ENCODE results near the gene FBXW12. TPM values are rescaled to one million over a fixed set of nuclear protein-coding genes. Genes with fewer than 3 reads are reported as not detected.

FBXW12 gene
- total RNA-seq, 2 donors from 2014 or later, result not detected

DNA sequence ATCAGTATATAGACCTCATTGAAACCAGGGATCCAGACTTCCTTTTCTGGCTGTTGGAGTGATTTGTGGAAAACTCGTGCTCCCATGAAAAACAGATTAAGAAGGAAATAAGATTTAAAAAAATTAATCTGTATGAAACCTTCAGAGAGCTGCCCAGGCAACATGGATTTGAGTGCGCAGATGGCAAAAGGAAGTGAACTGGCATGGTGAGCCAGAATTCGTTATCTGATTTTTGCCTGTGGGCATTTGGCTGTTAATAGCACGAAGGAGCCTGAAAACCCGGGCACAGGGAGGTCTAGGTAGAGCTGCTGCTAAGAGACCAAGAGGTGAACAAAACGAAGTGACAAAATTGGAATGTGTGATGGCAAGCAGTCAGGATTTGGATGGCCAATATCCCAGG is 19.5 kb upstream of the FBXW12 start:
- no peak overlapping the region for H3K27ac ChIP-seq
- no peaks in the 10 kb centered on the region for H3K36me3 ChIP-seq
- H3K27me3 ChIP-seq (replicated peaks; ENCODE audit: insufficient read depth), result no peaks in the 10 kb centered on the region

GRCh38 chr3:48353987-48354386 is 18.0 kb upstream of the FBXW12 start:
- no peak for TF ChIP-seq CTCF (IDR thresholded peaks at IDR 0.05)

More for the DNA sequence above, 19.5 kb upstream of the FBXW12 start:
- H3K4me3 ChIP-seq, result no peak overlapping the region
- DNase-seq (ENCODE audit: low spot score), result no peak
- TF ChIP-seq CTCF (IDR thresholded peaks at IDR 0.05), result no peak
- no peak for ATAC-seq (ENCODE audit: insufficient number of reproducible peaks, low FRiP score, low read depth)
- no peaks in the 10 kb centered on the region for H3K4me1 ChIP-seq (ENCODE audit: control insufficient read depth in 1 of 2, low read depth in 2 of 2)
- no peaks in the 10 kb centered on the region for H3K9me3 ChIP-seq

DNA sequence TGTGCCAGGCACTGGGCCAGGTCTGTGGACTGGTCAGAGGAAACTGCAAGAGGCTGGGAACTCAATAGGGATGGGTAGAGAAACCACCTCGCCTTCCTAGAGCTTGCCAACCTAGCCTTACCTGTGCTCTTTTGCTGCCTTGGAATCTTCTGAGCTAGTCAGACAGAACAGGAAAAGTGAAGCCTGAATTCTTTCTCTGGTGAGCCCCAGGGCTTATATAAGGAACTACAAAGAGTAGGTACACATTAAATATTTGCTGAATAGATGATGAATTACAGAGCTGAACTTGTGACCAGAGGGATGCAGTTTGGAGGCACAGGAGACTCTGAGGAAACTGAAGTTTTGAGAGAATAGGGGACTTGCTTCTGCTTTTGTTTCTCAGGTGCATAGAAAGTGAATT is 15.6 kb upstream of the FBXW12 start:
- Histone ChIP-seq H3K9me3 (no peaks in the 10 kb centered on the region), H3K4me1 (ENCODE audit: control insufficient read depth in 1 of 2, low read depth in 2 of 2) (no peaks in the 10 kb centered on the region), H3K27ac (no peak overlapping the region), H3K4me3 (no peak overlapping the region), H3K36me3 (no peaks in the 10 kb centered on the region), H3K27me3 (replicated peaks; ENCODE audit: insufficient read depth) (no peaks in the 10 kb centered on the region)
- no peak for TF ChIP-seq CTCF (IDR thresholded peaks at IDR 0.05)
- no peak for ATAC-seq (ENCODE audit: insufficient number of reproducible peaks, low FRiP score, low read depth)
- DNase-seq (ENCODE audit: low spot score), result no peak

More at GRCh38 chr3:48353987-48354386, 18.0 kb upstream of the FBXW12 start:
- ATAC-seq (ENCODE audit: insufficient number of reproducible peaks, low FRiP score, low read depth) (no peak), DNase-seq (ENCODE audit: low spot score) (no peak)
- Histone ChIP-seq H3K4me3 (no peak overlapping the region), H3K4me1 (ENCODE audit: control insufficient read depth in 1 of 2, low read depth in 2 of 2) (no peaks in the 10 kb centered on the region), H3K9me3 (no peaks in the 10 kb centered on the region), H3K27ac (no peak overlapping the region), H3K27me3 (replicated peaks; ENCODE audit: insufficient read depth) (no peaks in the 10 kb centered on the region), H3K36me3 (no peaks in the 10 kb centered on the region)

- no peak overlapping the region for H3K27ac ChIP-seq
- H3K36me3 ChIP-seq, result no peaks in the 10 kb centered on the region
- H3K4me3 ChIP-seq, result no peak overlapping the region
- DNase-seq (ENCODE audit: low spot score) (no peak), ATAC-seq (ENCODE audit: insufficient number of reproducible peaks, low FRiP score, low read depth) (no peak)
- no peaks in the 10 kb centered on the region for H3K9me3 ChIP-seq
- no peaks in the 10 kb centered on the region for H3K27me3 ChIP-seq (replicated peaks; ENCODE audit: insufficient read depth)
- H3K4me1 ChIP-seq (ENCODE audit: control insufficient read depth in 1 of 2, low read depth in 2 of 2), result no peaks in the 10 kb centered on the region
- TF ChIP-seq CTCF (IDR thresholded peaks at IDR 0.05), result no peak
Measured at GRCh38 chr3:48361928-48362327, 10.1 kb upstream of the FBXW12 start.

DNA sequence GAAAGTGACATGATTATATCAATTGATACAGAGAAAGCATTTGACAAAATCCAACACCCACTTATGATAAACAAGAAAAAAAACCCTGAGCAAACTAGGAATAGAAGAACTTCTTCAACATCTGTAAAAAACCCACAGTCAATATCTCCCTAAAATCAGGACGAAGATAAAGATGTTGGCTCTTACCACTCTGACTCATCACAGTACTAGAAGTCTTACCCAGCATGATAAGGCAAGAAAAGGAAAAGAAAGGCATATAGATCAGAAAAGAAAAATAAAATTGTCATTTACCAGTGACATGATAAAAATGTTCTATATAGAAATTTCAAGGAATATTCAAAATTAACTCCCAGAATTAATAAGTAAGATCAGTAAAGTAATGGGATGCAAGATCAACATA is 7.2 kb upstream of the FBXW12 start:
- Histone ChIP-seq H3K36me3 (no peaks in the 10 kb centered on the region), H3K27ac (no peak overlapping the region), H3K9me3 (no peaks in the 10 kb centered on the region), H3K4me1 (ENCODE audit: control insufficient read depth in 1 of 2, low read depth in 2 of 2) (no peaks in the 10 kb centered on the region), H3K27me3 (replicated peaks; ENCODE audit: insufficient read depth) (no peaks in the 10 kb centered on the region), H3K4me3 (no peak overlapping the region)
- ATAC-seq (ENCODE audit: insufficient number of reproducible peaks, low FRiP score, low read depth) (no peak), DNase-seq (ENCODE audit: low spot score) (no peak)
- no peak for TF ChIP-seq CTCF (IDR thresholded peaks at IDR 0.05)

All from thoracic aorta (tissue), 2 donors.